MM.1S (cell line): Measurements from ENCODE around the gene SCAMP3.

Source experiments
- DNase-seq: peaks from one replicate; pipeline ENCODE4 v3.0.0-alpha.2; 2015
- H2AFZ ChIP-seq: fragments of 300-600 bp; sonication (generic); 2 replicates; pipeline ENCODE4 v1.6.0; 2016; ENCODE audit warnings: antibody characterized with exemption, low read length
- H3F3A ChIP-seq: fragments of 300-600 bp; sonication (generic); 2 replicates; pipeline ENCODE4 v1.6.1; 2016; ENCODE audit warnings: mild to moderate bottlenecking, antibody characterized with exemption, low read length, moderate library complexity, mixed read lengths; ENCODE audit not compliant: insufficient read depth
- H3K27ac ChIP-seq: fragments of 300-600 bp; sonication (generic); 2 replicates; pipeline ENCODE4 v1.5.1; 2016; ENCODE audit warnings: mild to moderate bottlenecking, low read length
- H3K27me3 ChIP-seq: fragments of 300-600 bp; sonication (generic); replicated peaks from 2 replicates; pipeline ENCODE4 v1.6.0; 2016; ENCODE audit warnings: low read length; ENCODE audit not compliant: insufficient read depth
- H3K36me3 ChIP-seq: fragments of 300-600 bp; sonication (generic); replicated peaks from 2 replicates; pipeline ENCODE4 v1.6.1; 2016; ENCODE audit warnings: mild to moderate bottlenecking, low read length, mixed read lengths; ENCODE audit not compliant: insufficient read depth
- H3K4me1 ChIP-seq: fragments of 300-600 bp; sonication (generic); 2 replicates; pipeline ENCODE4 v1.6.1; 2016; ENCODE audit warnings: low read length, mixed read lengths
- H3K4me2 ChIP-seq: fragments of 300-600 bp; sonication (generic); 2 replicates; pipeline ENCODE4 v1.6.0; 2016; ENCODE audit warnings: low read depth, low read length
- H3K4me3 ChIP-seq: fragments of 300-600 bp; sonication (generic); 2 replicates; pipeline ENCODE4 v1.5.1; 2016; ENCODE audit warnings: low read length, mixed read lengths
- H3K79me2 ChIP-seq: fragments of 300-600 bp; sonication (generic); 2 replicates; pipeline ENCODE4 v1.6.1; 2016; ENCODE audit warnings: mixed run types, low read length, mixed read lengths
- H3K9ac ChIP-seq: fragments of 300-600 bp; sonication (generic); 2 replicates; pipeline ENCODE4 v1.6.1; 2016; ENCODE audit warnings: low read length, mixed read lengths
- H3K9me2 ChIP-seq: fragments of 300-600 bp; sonication (generic); replicated peaks from 2 replicates; pipeline ENCODE4 v1.6.1; 2016; ENCODE audit warnings: mild to moderate bottlenecking, low read length, mixed read lengths; ENCODE audit not compliant: insufficient read depth
- H3K9me3 ChIP-seq: fragments of 300-600 bp; sonication (generic); replicated peaks from 2 replicates; pipeline ENCODE4 v1.6.1; 2016; ENCODE audit warnings: mild to moderate bottlenecking, low read length, mixed read lengths; ENCODE audit not compliant: insufficient read depth
- H4K20me1 ChIP-seq: fragments of 300-600 bp; sonication (generic); 2 replicates; pipeline ENCODE4 v1.6.1; 2016; ENCODE audit warnings: mild to moderate bottlenecking, low read length, moderate library complexity, mixed read lengths; ENCODE audit not compliant: insufficient read depth
- CTCF ChIP-seq: fragments of 300-600 bp; sonication (generic); IDR thresholded peaks from 2 replicates; pipeline ENCODE4 v1.5.1; 2016; ENCODE audit warnings: antibody characterized with exemption, low read length, mixed read lengths
- EZH2 ChIP-seq: fragments of 300-600 bp; sonication (generic); optimal IDR thresholded peaks from 2 replicates; pipeline ENCODE3; 2017; ENCODE audit warnings: low read depth, mild to moderate bottlenecking, antibody characterized with exemption, low read length, mixed read lengths
- EZH2phosphoT487 ChIP-seq: fragments of 300-600 bp; sonication (generic); IDR thresholded peaks from 2 replicates; pipeline ENCODE4 v1.6.1; 2018; ENCODE audit warnings: antibody characterized with exemption, low read length

Gene SCAMP3

DNA sequence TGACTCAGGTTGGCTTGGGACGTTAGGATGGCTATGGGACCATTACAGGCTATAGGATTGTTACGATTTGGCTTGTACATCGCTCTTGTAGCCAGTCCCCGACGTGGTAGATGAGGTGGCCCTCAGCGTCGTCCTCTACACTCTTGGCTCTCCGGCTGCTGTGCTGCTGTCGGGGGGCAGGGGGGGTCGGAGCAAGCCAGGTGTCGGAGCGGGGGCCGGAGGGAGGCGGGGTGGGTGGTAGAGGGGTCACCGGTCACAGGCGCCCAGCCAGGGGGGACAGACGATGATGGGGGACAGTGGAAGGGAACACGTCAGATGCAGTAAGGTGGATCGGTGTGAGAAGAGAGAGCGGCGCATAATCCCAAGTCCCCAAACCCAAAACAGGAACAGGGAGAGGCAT lies 6.5 kb upstream of the SCAMP3 start:
- Histone ChIP-seq H3K9me2 (no peaks in the 10 kb centered on the region), H3K4me1 (peaks cover 2% of the 10 kb centered on the region)

DNA sequence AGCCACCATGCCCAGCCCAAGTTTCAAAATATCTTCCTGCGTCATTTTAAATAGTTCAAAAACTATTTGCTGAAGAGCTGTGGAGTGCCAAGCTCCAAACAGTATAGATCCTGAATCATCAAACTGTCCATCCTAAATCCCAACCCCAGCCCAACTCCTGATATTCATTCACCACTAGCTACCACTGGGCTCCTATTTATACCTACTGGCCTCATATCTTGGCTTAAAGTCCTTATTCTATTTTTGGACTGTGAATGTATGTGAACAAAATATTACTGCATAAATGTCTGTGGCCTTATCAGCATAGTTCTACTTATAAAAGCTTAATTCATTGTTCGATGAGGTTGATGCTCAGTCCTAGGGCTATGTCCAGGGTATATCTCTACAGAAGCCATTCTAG lies 5.2 kb upstream of the SCAMP3 start:
- H2AFZ ChIP-seq: no peak overlapping the region
- H3K4me3 ChIP-seq: no peak overlapping the region
- H3K4me2 ChIP-seq: no peak overlapping the region
- peaks cover 35% of the 10 kb centered on the region for H3F3A ChIP-seq
- no peak overlapping the region for H3K27ac ChIP-seq
- peaks cover 44% of the 10 kb centered on the region for H3K36me3 ChIP-seq
- H4K20me1 ChIP-seq: no peaks in the 10 kb centered on the region
- DNase-seq: no peak
- no peak for TF ChIP-seq EZH2
- no peak for TF ChIP-seq CTCF
- TF ChIP-seq EZH2phosphoT487: no peak
- peaks cover 40% of the 10 kb centered on the region for H3K79me2 ChIP-seq
- H3K27me3 ChIP-seq: no peaks in the 10 kb centered on the region
- no peaks in the 10 kb centered on the region for H3K9me2 ChIP-seq
- no peak overlapping the region for H3K9ac ChIP-seq
- peaks cover 7% of the 10 kb centered on the region; the same call in 1 of the 2 replicates for H3K4me1 ChIP-seq
- H3K9me3 ChIP-seq: no peaks in the 10 kb centered on the region

More for the DNA sequence above, 6.5 kb upstream of the SCAMP3 start:
- DNase-seq: no peak
- Histone ChIP-seq H3F3A (peaks cover 30% of the 10 kb centered on the region), H3K27ac (no peak overlapping the region), H3K27me3 (no peaks in the 10 kb centered on the region), H3K4me2 (no peak overlapping the region), H3K9ac (no peak overlapping the region), H3K79me2 (peaks cover 50% of the 10 kb centered on the region), H4K20me1 (no peaks in the 10 kb centered on the region), H3K9me3 (no peaks in the 10 kb centered on the region), H3K4me3 (no peak overlapping the region), H3K36me3 (peaks cover 44% of the 10 kb centered on the region), H2AFZ (no peak overlapping the region)
- TF ChIP-seq EZH2 (no peak), EZH2phosphoT487 (no peak), CTCF (no peak)

DNA sequence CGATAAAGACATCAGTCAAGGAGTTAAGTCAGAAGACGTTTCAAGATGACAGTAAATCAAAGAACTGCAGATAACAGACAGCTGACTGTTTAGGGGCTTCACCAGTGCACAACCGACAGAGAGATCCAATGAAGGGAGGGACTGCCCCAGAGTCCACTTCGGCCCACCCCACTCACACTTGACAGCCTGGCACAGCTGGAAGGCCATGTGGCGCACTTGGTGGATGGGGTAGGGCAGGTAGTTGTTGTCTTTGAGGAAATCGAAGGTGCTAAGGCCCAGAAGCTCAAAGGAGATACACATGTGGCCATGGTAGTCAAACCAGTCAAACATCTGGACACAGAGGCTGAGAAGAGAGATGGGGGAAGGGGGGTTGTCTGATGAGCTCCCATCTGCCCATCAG lies 4.4 kb upstream of the SCAMP3 start:
- TF ChIP-seq EZH2phosphoT487 (no peak), CTCF (no peak), EZH2 (no peak)

More for the DNA sequence above, 4.4 kb upstream of the SCAMP3 start:
- Histone ChIP-seq H3K79me2 (peaks cover 37% of the 10 kb centered on the region), H3K4me2 (no peak overlapping the region), H3K4me3 (no peak overlapping the region), H3K9me2 (no peaks in the 10 kb centered on the region), H3K27ac (no peak overlapping the region), H3K4me1 (peaks cover 7% of the 10 kb centered on the region; the same call in 1 of the 2 replicates), H3K9me3 (no peaks in the 10 kb centered on the region), H2AFZ (no peak overlapping the region), H3K27me3 (no peaks in the 10 kb centered on the region), H3K36me3 (peaks cover 44% of the 10 kb centered on the region), H3K9ac (no peak overlapping the region), H4K20me1 (no peaks in the 10 kb centered on the region), H3F3A (peaks cover 35% of the 10 kb centered on the region)
- DNase-seq: no peak
